ENCODE measurements around the gene PAX8.
"Not testable (repeated sequence)": the region's sequence is repeated elsewhere in the genome, so short reads cannot be mapped to it uniquely, and the experiment has no call there.

PAX8 gene

DNA sequence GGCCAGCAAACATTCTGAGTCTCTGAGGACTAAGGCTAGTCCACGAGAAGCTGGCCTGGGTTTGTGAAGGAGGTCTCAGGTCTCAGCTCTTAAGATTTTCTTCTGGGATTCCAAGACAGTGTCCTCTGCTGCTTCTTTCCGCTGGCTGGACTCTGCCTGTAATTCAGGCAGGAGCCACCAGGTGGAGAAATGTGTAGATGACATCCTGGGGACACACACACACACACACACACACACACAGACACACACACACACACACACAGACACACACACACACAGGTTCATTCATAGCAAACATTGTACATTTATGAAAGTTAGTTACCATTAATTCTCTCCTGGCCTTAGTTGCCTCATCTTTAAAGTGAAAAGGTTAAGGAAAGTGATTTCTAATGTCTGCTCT lies 18.9 kb upstream of the PAX8 start:
- FAIRE-seq; DNase-seq (ENCODE audit: insufficient read length, low spot score): not testable (repeated sequence)

DNA sequence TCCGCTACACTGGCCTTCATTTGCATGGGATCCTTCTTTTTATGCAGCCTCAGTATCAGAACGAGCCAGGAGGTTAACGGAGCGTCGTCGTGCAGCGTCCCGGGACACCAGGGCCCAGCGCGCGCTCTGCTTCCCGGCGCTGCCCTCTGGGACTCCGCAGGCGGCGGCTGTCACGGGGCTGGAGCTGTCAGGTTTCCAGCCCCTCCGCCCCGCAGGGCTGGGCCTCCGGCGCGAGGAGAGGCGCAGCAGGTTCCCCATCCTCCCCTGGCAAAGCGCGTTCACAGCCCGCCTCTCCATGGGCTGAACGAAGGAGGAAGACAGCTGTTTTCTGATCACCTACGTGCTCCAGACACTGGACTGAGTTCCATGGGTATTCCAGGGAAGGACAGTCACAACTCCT lies 12.5 kb upstream of the PAX8 start:
- FAIRE-seq (no peak), DNase-seq (ENCODE audit: insufficient read length, low spot score) (no peak)

DNA sequence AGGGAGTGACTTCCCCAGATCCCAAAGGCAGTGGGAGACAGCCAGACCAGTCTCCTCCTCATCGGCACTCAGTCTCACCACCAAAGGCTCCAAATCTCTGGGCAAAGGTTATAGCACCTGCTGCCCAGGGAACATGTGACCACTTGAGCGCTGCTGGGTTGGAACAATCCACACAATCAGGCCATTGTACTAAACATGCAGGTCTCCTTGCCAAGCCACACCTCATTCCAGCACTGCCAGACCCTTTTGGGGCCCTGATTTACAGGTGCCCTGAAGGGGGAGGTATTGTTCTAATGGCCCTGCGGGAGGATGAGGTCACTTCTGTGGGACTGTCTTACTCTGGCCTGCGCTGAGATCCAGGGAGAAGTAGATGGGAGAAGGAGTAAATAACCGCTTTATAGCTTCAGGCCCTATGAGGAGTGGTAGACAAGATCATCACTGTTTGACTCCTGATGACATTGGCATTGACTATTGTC lies 10.0 kb upstream of the PAX8 start:
- not testable (repeated sequence) for FAIRE-seq; DNase-seq (ENCODE audit: insufficient read length, low spot score)

DNA sequence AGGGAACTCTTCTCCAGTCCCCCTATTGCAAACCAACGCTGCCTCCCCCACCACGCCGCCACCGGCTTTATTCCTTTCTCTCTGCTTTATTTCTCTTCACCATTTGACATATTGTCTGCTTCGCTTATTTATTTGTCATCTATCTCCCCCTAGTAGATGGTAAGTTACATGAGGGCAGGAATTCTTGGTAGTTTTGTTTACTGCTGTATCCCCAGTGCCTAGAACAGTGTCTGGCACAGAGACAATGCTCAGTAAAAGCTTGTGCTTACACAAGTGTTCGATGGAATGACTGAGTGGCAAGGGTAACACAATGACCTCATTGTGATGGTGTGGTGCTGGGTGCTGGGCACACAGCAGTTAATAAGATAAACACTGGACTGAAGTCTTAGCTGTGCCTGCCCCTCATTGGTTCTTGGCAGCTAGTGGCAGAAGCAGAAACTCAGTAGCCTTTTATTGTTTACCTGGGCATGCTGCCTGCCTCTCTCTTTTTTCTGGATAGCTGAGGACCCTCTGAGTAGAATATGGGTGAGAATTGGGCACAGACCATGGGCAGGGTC lies 9.5 kb upstream of the PAX8 start:
- DNase-seq (ENCODE audit: insufficient read length, low spot score); FAIRE-seq: not testable (repeated sequence)

DNA sequence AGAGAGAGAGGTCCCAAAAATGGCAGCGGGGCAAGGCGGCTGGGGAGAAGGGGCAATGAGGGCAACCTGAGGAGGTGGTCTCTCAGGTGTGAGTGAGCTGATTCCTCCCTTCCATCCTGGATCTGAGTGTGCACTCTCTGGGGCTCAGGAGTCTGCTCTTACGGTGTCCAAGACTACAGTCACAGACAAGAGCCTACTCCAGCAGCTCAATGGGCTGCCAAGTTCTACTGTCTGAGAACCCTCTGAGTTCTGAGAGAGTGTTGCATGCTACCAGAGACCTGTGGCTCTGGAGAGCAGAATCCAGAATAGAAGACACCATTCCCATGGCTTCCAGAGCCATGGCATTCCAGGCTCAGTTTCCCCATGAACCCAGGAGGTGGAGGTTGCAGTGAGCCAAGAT lies 7.1 kb upstream of the PAX8 start:
- FAIRE-seq (no peak), DNase-seq (ENCODE audit: insufficient read length, low spot score) (no peak)

DNA sequence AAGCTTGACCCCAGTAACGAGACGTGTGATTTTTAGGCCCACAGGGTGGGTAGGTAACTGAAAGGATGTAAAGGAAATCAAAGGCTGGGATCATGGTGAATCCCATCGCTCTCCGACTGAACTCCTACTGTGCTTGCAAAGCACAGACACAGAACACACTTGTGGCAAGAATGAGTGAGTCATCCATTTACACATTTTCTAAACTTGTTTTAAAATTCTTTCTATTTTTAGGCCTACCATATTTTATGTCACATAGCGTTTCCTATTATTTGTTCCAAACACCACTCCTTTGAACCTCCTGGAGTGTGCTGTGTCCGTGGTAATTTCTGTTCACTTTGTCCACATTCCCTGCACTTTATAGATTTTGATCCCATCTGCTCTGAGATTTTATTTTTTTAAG lies 6.3 kb upstream of the PAX8 start:
- not testable (repeated sequence) for FAIRE-seq; DNase-seq (ENCODE audit: insufficient read length, low spot score)

DNA sequence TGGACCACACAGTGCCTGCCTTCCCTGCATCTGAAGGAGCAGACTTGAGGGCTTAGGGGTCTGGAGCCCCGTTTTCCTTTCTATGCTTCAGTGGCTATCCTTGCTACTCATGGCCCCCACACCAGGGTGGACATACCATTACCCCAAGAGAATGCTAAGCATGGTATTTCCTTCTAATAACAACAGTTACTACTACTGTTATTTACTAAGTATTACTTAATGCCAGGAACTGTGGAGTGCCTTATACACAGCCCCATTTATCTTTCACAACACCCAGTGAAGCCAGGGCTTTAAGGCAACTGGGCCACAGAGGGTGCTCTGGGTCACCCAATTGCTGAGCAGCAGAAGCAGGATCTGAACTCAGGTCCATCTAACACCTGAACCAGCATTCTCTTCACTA lies 5.8 kb upstream of the PAX8 start:
- FAIRE-seq (no peak), DNase-seq (ENCODE audit: insufficient read length, low spot score) (no peak)

DNA sequence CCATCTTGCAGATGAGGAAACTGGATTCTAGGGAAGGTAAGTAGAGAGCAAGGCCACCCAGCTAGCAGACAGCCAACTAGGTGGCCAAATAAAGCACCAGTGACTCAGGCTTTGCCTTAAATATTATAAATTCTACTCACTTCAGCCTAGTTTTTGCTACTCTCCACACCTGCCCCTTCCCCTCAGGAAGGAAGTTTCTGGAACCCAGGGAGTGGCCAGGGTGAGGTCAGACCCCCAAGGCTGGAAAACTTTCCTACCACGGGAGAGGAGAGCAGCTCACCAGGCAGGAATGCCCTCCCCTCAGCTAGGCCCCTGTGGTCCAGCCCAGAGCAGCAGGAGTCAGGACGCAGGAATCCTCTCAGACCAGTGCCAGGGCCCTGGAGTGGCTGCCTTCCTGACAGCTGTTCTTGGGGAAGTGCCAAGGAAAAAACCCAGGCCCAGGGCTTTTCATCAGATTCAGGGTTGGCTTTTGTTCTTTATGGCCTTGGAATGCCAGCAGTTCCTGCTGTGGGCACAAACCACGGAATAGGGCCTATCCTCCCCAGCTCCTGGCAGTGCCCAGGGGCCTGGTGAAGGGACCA lies 5.1 kb upstream of the PAX8 start:
- no peak for DNase-seq (ENCODE audit: insufficient read length, low spot score)
- no peak for FAIRE-seq

DNA sequence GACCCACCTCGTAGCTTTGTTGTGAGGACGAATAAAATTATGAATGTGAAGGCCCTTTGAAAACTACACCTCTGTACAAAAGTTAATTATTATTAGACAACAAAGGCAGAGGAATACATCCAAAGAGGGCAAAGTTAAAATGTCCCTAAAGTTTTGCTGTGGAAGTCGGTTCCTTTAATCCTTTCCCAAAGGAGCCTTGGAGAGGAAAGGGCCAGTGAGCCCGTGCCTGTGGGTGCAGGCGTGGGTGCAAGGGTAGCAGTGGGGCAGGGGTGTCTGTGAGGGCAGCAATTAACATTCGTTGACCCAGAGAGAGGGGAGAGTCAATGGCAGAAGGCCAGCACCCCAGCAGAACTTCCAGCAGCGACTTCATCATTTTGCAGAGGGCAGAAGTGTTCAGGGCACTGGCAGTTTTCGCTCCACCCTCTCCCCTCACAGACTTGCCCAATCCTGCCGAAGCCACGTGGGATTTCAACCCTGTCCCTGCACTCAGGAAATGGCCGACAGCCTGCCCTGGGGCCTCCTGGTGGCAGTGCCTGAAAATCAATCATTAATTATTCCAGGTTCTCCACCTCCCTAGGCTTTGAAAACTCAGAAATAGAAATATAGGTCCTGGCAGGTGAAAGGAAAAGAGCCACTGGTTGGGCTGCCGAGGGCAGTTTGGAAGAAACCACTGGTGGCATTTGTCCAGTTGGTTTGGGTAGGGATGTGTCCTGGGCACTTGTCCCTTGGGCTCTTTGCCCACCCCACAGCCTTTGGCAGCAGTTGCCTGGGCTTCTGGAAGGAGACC lies 4.2 kb upstream of the PAX8 start:
- no peak for FAIRE-seq
- DNase-seq (ENCODE audit: insufficient read length, low spot score) = no peak

DNA sequence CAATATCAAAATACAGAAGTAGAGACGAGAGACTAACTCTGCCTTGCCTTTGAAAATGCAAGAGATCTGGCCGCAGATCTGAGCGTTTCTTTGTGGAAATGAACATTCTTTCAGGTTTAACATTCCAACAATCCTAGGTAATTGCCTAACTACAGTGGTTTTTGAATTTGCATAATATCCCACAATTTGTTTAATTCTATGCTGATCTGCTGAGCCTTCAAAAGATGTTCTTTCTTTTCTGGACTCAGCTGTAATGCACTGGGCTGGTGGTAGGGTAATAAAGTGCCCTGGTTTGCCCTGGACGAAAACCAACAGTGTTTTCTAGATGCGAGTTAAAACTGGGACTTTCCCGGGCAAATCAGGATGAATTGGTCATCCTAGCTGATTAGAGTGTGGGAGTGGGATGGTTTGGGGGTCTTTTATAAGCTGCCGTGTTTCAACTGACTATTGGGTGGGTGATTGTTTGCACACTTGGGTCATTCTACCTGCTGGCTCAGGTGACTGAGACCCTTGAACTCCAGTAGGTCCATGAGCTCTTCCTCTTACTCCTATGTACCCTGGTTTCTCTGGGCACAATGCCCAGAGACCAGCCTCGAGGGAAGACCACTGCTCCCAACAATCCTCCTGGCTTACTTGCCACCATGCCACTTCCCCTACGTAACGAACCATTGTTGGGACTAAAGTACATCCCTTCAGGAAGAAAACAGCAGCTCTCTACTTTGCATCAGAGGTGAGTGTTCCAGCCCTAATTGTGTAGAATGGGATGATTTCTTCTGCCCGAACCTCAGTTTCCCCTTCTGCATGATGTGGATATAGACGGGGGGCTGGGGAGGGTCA lies 3.4 kb upstream of the PAX8 start:
- DNase-seq (ENCODE audit: insufficient read length, low spot score) = no peak
- no peak for FAIRE-seq

DNA sequence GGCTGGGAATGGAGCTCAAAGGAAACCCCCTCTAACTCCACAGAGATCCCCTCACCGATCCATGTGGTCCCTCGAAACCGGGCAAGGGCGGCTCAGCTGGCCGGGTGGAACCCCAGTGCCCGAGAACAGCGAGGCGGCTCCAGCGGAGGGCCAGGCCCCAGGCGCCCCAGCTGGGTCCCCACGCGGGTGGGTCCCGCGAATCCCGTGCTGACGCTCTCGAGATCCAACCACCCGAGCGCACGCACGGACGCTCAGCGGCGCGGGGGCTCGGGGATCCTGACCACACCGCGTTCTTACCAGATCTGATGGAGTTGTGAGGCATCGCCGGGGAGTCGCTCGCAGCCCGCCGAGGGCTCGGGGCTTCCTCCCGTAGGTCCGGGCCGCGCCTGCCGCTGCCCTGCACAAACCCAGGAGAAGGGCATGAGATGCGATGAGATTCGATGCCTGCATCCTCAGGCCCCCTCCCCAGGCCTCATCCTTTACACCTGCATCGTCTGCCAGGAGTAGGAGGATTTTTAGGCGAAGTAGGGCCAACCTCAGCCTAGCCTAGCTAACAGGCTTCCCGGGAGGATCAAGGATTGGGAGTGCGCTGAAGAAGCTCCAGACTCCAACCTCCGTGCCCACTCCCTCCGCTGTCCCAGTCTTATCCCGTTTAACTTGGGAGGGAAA lies 514 bp downstream of the PAX8 start:
- FAIRE-seq (no peak), DNase-seq (ENCODE audit: insufficient read length, low spot score) (no peak)

DNA sequence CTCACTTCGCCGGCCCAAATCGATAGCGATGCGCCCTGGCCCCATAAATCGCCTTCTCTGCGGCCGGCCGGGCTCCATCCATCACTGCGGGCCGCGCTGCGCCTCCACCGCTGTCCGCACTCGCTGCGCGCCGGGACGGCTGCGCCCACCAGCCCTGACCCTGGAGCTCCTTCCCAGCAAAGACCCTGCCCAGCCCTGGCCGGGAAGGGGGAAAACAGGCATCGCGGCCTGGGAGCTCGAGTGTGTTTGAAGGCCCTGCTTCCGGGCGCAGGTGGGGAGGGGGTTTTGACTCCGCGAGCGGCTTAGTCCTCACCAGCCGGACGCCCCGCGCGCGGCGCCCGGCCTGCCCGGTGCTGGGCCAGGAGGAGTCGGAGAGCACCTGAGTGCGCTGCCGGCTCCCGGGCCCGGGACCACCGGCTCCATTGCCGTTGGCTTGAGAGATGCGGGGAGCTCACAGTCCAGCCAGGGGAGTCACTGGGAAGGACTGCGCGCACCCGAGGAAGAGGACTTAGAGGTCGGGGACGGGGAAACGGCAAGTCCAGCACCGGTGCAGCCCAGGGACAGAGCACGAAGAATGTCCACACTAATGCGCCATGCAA lies 1.1 kb downstream of the PAX8 start:
- FAIRE-seq (no peak), DNase-seq (ENCODE audit: insufficient read length, low spot score) (no peak)

DNA sequence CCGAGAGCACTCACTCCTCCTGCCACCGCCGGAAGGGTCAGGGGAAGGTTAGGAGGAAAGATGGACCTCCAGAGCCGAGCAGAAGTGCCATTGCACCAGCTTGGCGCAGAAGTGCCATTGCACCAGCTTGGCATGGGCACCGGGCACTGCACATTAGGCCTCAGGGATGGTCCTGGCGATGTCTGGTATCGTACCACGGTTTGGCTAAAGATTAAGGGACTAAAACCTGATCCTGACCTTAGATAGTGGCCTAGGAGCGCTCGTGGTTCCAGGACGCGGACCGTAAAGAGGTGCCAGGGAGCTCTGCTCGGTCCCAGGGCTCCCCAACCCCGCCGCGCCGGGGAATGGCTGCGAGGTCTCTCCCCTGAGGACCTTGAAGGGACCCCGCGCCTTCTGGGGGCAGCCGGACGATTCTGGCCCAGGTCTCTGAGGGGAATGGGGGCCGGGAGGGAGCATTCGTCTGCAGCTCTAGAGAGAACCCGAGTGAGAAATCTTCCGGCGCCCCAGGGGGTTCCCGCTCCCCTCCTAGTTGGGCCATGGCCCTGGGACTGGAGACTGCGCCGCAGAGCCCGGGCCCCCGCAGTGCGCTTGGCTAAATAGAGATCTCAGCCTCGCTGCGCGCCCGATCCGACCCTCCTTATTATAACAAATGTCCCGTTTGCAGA lies 1.8 kb downstream of the PAX8 start:
- no peak for FAIRE-seq
- DNase-seq (ENCODE audit: insufficient read length, low spot score) = no peak

DNA sequence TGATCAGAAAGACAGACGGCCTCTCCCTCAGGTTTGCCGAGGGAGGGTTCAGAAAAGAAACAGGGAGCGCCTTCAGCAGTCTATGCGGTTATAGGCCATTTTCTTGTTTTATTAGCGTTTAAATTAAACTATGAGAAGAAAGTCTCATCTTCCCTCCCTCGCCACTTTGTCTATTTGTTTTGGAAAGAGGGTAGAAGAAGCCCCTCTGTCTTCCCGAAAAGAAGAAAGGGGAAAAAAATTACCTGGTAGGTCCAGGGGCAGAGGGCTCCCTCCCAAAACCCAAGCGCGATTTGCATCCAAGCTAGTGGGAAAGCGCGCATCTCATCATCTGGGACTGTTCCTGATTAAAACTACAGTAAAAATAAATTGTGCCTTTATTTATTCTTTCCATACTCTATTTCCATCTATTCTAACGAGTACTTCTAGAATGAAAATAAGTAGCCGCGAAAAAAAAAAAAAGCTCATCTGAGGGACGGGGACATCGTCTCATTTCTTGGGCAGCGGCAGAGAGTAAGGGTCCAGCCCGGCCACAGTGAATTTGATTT lies 2.4 kb downstream of the PAX8 start:
- FAIRE-seq (no peak), DNase-seq (ENCODE audit: insufficient read length, low spot score) (no peak)

DNA sequence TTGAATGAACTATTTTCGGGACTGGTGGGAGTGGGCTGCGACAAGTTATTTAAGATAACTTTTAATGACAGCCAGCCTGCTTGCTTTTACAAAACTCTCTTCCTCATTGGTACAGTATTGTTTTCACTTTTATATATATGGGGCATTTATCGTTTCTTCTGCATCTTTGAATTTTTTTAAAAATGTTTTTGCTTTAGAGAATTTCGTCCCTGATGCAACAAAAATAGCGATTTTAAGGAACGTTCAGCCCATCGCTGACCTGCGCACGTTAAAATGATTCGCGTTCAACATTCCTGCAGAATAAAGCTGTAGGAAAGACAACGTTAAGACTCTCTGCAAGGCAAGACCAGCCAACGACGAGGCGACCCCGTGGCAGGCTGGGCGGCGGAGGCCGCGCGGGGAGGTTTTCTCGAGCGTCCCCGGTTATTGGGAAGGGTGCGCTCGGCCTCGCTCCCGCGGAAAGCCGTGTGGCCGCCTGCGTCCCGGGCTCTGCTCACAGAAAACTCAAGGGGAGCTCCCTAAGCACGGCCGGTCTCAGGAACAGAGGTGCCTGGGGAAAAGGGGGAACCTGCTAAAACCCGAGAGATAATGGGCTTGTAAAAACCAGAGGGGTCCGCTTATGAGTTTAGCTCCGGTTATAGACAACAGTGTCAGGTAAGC lies 3.0 kb downstream of the PAX8 start:
- DNase-seq (ENCODE audit: insufficient read length, low spot score) (no peak), FAIRE-seq (no peak)

DNA sequence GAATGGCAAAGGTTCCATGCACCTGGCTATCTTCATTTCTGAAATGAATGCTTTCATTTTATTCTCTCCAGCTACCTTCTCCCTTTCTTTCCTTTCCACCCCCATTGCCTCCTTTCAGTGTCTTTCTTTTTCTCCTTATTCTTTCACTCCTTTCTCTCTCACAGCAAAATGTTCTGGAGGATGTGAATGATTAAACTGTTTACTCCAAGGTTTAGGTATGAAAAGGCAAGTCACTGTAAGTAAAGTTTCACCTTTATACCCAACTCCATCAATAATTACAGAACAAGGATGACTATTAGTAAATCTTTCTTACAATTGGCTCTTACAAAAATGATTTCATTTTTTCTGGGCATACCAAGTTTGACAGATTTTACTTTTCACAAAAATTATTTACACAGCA lies 4.3 kb downstream of the PAX8 start:
- no peak for FAIRE-seq

DNA sequence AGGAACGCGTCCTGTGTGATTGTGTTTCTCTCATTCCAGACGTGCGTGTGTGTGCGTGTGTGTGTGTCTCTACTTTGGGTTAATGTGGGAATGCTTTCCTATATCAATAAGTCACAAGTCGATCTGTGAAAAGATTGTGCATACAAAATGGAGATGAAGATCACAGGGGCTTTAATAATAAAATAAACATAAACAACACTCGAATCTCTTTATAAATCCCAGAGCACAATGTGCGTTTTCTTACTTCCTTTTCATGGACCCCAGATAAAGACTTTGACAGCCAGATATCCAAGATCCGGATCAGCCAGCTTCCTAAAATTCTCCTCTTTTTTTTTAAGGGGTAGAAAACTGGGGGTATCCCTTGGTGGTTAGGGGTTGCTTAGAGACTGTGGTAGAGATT lies 4.7 kb downstream of the PAX8 start:
- no peak for DNase-seq (ENCODE audit: insufficient read length, low spot score)
- FAIRE-seq = no peak

More for the DNA sequence above, 4.3 kb downstream of the PAX8 start:
- no peak for DNase-seq (ENCODE audit: insufficient read length, low spot score)

DNA sequence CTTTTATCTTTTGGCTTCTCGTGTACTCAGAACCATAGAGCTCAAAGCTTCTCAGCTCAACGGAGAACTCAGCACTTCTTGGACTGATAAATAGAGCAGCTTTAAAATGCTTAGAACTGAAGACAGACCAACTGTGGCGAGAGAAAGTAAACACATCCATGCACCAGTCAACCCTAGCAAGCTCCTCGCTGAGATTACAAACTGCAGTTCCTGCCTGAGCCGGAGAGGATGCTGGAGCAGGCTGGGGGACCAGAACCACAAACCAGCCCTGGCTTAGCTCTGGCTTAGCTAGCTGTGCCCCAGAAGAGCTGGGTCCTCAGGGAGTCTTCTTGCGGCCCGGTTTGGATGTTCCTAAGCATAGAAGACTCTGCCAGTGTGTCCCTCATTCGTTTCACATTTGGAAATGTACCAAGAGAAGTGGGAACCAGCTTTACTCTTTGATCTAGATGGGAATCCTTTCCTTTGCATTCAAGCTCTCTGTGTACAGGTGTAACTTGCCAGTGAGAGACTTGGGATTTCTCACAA lies 5.6 kb downstream of the PAX8 start:
- FAIRE-seq (no peak), DNase-seq (ENCODE audit: insufficient read length, low spot score) (peak; percentile 34)

DNA sequence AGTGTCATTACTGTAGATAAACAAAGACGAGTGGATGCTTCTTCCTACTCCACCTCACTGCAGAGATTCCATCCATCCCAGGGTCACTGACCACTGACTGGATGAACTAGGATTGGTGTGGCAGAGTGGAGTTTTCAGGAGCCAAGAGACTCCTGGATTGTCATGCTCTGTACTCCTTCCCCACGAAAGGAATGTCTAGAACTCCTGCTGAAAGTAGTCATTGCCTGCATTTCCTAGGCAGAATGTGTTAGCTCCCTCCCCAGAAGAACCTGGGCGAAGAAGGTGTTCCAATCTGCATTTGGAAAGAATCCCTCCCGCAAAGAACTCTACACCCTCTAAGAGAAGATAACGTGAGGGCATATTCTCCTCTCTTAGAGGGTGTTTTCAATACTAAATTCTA lies 6.2 kb downstream of the PAX8 start:
- DNase-seq (ENCODE audit: insufficient read length, low spot score) (no peak), FAIRE-seq (no peak)

All from GM19239 (cell line).